CD8-positive, alpha-beta memory T cell (primary cell): ENCODE results near the gene FAM193B. TPM values are rescaled to one million over a fixed set of nuclear protein-coding genes. Genes with fewer than 3 reads are reported as not detected.
A peak's percentile ranks its signal among the peaks of the same experiment; 100 is the strongest.
"Not testable (repeated sequence)": the region's sequence is repeated elsewhere in the genome, so short reads cannot be mapped to it uniquely, and the experiment has no call there.

Source experiments
- CTCF ChIA-PET: fragments of 350-600 bp; sonication (Branson Sonifier 250); formaldehyde crosslinking; loops from one replicate; lab custom pipeline; 2021; ENCODE audit warnings: antibody characterized with exemption; lab: Charles Lee
- POLR2A ChIA-PET: fragments of 350-600 bp; sonication (Branson Sonifier 250); formaldehyde crosslinking; loops from one replicate; lab custom pipeline; 2021; ENCODE audit warnings: antibody characterized with exemption; lab: Charles Lee
- DNase-seq, 5 donors: peaks; one replicate each; pipeline versions ENCODE4 v3.0.0 to v3.0.0-alpha.2; 2020 to 2022; ENCODE audit warnings: mixed read lengths in 1 of 5
- H3K27ac ChIP-seq: one replicate; pipeline ENCODE4 v1.7.0; 2013; ENCODE audit warnings: low read depth, mild to moderate bottlenecking, low read length, moderate library complexity
- H3K27me3 ChIP-seq: 2 replicates; pipeline ENCODE4 v1.7.0; 2013; ENCODE audit warnings: low read length, mild to moderate bottlenecking; ENCODE audit not compliant: insufficient read depth, poor library complexity, severe bottlenecking
- H3K36me3 ChIP-seq: 2 replicates; pipeline ENCODE4 v1.7.0; 2013; ENCODE audit warnings: mild to moderate bottlenecking, low read length, moderate library complexity; ENCODE audit not compliant: insufficient read depth
- H3K4me1 ChIP-seq: 2 replicates; pipeline ENCODE4 v1.7.0; 2013; ENCODE audit warnings: mild to moderate bottlenecking, low read length, moderate library complexity; ENCODE audit not compliant: insufficient read depth
- H3K4me3 ChIP-seq: 2 replicates; pipeline ENCODE4 v1.7.0; 2013; ENCODE audit warnings: mild to moderate bottlenecking, low read length
- H3K9me3 ChIP-seq: 2 replicates; pipeline ENCODE4 v1.7.0; 2013; ENCODE audit warnings: mild to moderate bottlenecking, low read length
- H3K27ac Mint-ChIP-seq, 8 donors: one replicate each; pipeline ENCODE4 v1.8.0; 2020 to 2021; ENCODE audit warnings: mixed read lengths in 8 of 8, mild to moderate bottlenecking in 6 of 8, inconsistent platforms in 3 of 8, moderate library complexity in 3 of 8
- H3K27me3 Mint-ChIP-seq, 2 donors: one replicate each; pipeline ENCODE4 v1.8.0; 2020 to 2021; ENCODE audit warnings: mixed read lengths in 2 of 2, mild to moderate bottlenecking in 1 of 2, moderate library complexity in 1 of 2
- H3K36me3 Mint-ChIP-seq, 3 donors: one replicate each; pipeline ENCODE4 v1.8.0; 2020 to 2021; ENCODE audit warnings: mixed read lengths in 3 of 3, inconsistent platforms in 1 of 3, mild to moderate bottlenecking in 1 of 3
- H3K4me1 Mint-ChIP-seq, 3 donors: one replicate each; pipeline ENCODE4 v1.8.0; 2020 to 2021; ENCODE audit warnings: mixed read lengths in 3 of 3, inconsistent platforms in 1 of 3, mild to moderate bottlenecking in 1 of 3
- H3K4me3 Mint-ChIP-seq, 7 donors: one replicate each; pipeline ENCODE4 v1.8.0; 2020 to 2021; ENCODE audit warnings: mixed read lengths in 7 of 7, mild to moderate bottlenecking in 6 of 7, moderate library complexity in 4 of 7, inconsistent platforms in 2 of 7
- H3K9me3 Mint-ChIP-seq, 5 donors: one replicate each; pipeline ENCODE4 v1.8.0; 2020 to 2022; ENCODE audit warnings: mixed read lengths in 5 of 5, mild to moderate bottlenecking in 3 of 5, moderate library complexity in 2 of 5, inconsistent platforms in 1 of 5
- polyA plus RNA-seq: library from polyadenylated mRNA; unstranded; fragments of 300-500 nt; fragmentation: Illumina TruSeq; gene quantifications from one replicate; pipeline ENCODE4 v1.2.3, GENCODE V29; 2021
- total RNA-seq, 2 experiments: library from RNA; stranded (reverse); gene quantifications; one replicate each; pipeline ENCODE4 v1.2.3, GENCODE V29; 2021

The FAM193B gene
- total and polyA plus RNA-seq, 3 experiments from 2014 or later, result 8.5 to 76.6 (median 72.9) TPM

- POLR2A ChIA-PET, result no interaction called here
- no peak overlapping the region for H3K4me3 ChIP-seq
- no peaks in the 10 kb centered on the region for H3K9me3 ChIP-seq
- no peaks in the 10 kb centered on the region for H3K27me3 ChIP-seq
- no peak overlapping the region for H3K4me3 Mint-ChIP-seq
- peaks cover 0 to 15% (median 4%) of the 10 kb centered on the region in 3 donors for H3K4me1 Mint-ChIP-seq
- no peaks in the 10 kb centered on the region for H3K4me1 ChIP-seq
- CTCF ChIA-PET, result no interaction called here
- H3K36me3 ChIP-seq, result peaks cover 49% of the 10 kb centered on the region
- H3K36me3 Mint-ChIP-seq, result peaks cover 0 to 75% (median 17%) of the 10 kb centered on the region in 3 donors
- no peak for DNase-seq
- peak overlapping the region in 2 of 8 donors; percentile 8 to 12 for H3K27ac Mint-ChIP-seq
- no peaks in the 10 kb centered on the region for H3K9me3 Mint-ChIP-seq
- no peaks in the 10 kb centered on the region for H3K27me3 Mint-ChIP-seq
- H3K27ac ChIP-seq, result no peak overlapping the region
Measured at GRCh38 chr5:177535125-177535524, 19.2 kb downstream of the FAM193B start.

GRCh38 chr5:177534433-177534832 is 19.9 kb downstream of the FAM193B start:
- H3K9me3 ChIP-seq, H3K27ac Mint-ChIP-seq, H3K27me3 ChIP-seq, H3K4me3 Mint-ChIP-seq, H3K4me1 ChIP-seq, CTCF ChIA-PET, H3K27ac ChIP-seq, POLR2A ChIA-PET, H3K4me3 ChIP-seq, DNase-seq, H3K27me3 Mint-ChIP-seq, H3K9me3 Mint-ChIP-seq: not testable (repeated sequence)
- H3K4me1 Mint-ChIP-seq, result peaks cover 0 to 11% (median 4%) of the 10 kb centered on the region in 3 donors
- H3K36me3 ChIP-seq, result peaks cover 49% of the 10 kb centered on the region
- peaks cover 0 to 71% (median 17%) of the 10 kb centered on the region in 3 donors for H3K36me3 Mint-ChIP-seq

DNA sequence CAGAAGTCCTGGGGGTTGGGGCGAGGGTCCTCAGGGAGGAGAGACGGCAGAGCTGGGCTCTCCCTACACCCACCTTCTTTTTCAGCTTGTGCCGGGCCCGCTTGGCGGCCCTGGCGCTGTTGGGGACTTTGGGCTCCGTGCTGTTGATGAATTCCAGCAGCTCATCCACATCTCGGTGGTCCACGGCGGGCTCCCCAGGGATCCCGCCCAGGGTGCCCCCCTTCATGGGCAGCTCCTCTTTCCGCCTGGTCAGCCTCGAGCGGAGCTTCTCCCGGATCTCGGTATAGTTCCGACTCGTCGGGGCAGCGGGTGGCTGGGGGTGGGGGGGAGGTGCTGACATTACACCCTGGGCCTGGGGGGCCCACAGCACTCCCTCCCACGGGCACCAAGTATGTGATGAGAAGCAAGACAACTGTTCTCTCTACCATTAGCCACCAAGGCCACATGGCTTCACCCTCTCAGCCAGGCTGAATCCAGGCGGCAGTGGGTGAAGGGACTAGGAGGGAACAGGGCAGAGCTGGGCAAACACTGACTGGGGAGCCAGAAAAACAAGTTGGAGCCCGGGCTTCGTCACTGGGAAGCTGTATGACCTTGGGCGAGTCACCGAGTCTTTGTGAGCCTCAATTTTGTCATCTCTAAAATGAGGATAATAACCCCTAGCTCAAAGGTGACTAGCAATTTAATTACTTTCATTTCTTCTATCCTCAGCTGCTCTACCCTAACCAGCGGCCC is 23.0 kb downstream of the FAM193B start:
- no peak overlapping the region for H3K27ac ChIP-seq
- no peaks in the 10 kb centered on the region for H3K9me3 ChIP-seq
- no peaks in the 10 kb centered on the region for H3K27me3 Mint-ChIP-seq
- H3K4me3 Mint-ChIP-seq, result no peak overlapping the region
- no peak overlapping the region for H3K4me3 ChIP-seq
- no peaks in the 10 kb centered on the region for H3K4me1 ChIP-seq
- ChIA-PET POLR2A (no interaction called here), CTCF (interaction anchor here (1.4 kb wide), 1 partner anchor 30 kb away, joined by 4 read pairs; no protein-coding TSS in a partner anchor)
- no peak overlapping the region for H3K27ac Mint-ChIP-seq
- H3K9me3 Mint-ChIP-seq, result no peaks in the 10 kb centered on the region
- H3K36me3 Mint-ChIP-seq, result peaks cover 0 to 43% (median 14%) of the 10 kb centered on the region in 3 donors
- DNase-seq, result peak in 1 of 5 donors; percentile 27
- H3K27me3 ChIP-seq, result no peaks in the 10 kb centered on the region
- H3K4me1 Mint-ChIP-seq, result peaks cover 0 to 5% (median 4%) of the 10 kb centered on the region in 3 donors
- H3K36me3 ChIP-seq, result peaks cover 33% of the 10 kb centered on the region

DNA sequence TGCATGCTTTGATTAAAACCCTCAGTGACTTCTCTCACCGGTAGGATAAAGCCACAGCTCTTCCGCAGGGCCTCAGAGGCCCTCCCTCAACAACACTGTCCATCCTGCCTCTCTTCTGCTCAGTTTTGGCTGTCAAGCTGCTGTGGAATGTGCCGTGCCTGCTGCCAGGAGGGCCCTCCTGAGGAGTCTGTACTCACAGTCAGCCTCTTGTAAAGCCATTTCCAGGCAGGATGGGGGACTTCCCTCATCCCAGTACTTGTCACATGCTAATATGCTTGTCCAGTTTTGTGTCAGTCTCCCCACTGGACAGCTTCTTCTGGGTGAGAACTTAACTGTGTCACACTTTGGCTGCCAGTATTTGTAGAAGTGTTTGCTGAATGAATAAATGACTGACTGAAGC is 23.7 kb downstream of the FAM193B start:
- POLR2A ChIA-PET, result no interaction called here

GRCh38 chr5:177529247-177530203 is 24.8 kb downstream of the FAM193B start:
- H3K27me3 Mint-ChIP-seq, result no peaks in the 10 kb centered on the region
- H3K9me3 Mint-ChIP-seq, result no peaks in the 10 kb centered on the region
- H3K4me1 Mint-ChIP-seq, result peaks cover 0 to 5% (median 4%) of the 10 kb centered on the region in 3 donors
- peaks cover 0 to 30% (median 10%) of the 10 kb centered on the region in 3 donors for H3K36me3 Mint-ChIP-seq
- no peaks in the 10 kb centered on the region for H3K27me3 ChIP-seq
- H3K9me3 ChIP-seq, result no peaks in the 10 kb centered on the region
- CTCF ChIA-PET, result interaction anchor here (1.0 kb wide), 1 partner anchor 10 kb away, joined by 3 read pairs; no protein-coding TSS in a partner anchor
- H3K4me3 Mint-ChIP-seq, result no peak overlapping the region
- POLR2A ChIA-PET, result no interaction called here
- peak in 1 of 5 donors; percentile 31 for DNase-seq
- no peak overlapping the region for H3K27ac ChIP-seq
- H3K36me3 ChIP-seq, result peaks cover 25% of the 10 kb centered on the region
- H3K4me3 ChIP-seq, result no peak overlapping the region
- peak overlapping the region in 3 of 8 donors; percentile 36 to 83 (median 47) for H3K27ac Mint-ChIP-seq
- no peaks in the 10 kb centered on the region for H3K4me1 ChIP-seq

More for the DNA sequence above, 23.7 kb downstream of the FAM193B start:
- H3K4me1 ChIP-seq, result no peaks in the 10 kb centered on the region
- DNase-seq, result peak in 1 of 5 donors; percentile 8
- Mint-ChIP-seq H3K36me3 (peaks cover 0 to 37% (median 14%) of the 10 kb centered on the region in 3 donors), H3K27ac (peak overlapping the region in 3 of 8 donors; percentile 18 to 93 (median 84)), H3K27me3 (no peaks in the 10 kb centered on the region), H3K4me3 (no peak overlapping the region), H3K9me3 (no peaks in the 10 kb centered on the region), H3K4me1 (peaks cover 0 to 5% (median 4%) of the 10 kb centered on the region in 3 donors)
- CTCF ChIA-PET, result interaction anchor here (1.4 kb wide), 1 partner anchor 29 kb away, joined by 4 read pairs; no protein-coding TSS in a partner anchor
- peaks cover 27% of the 10 kb centered on the region for H3K36me3 ChIP-seq
- H3K4me3 ChIP-seq, result no peak overlapping the region
- H3K27me3 ChIP-seq, result no peaks in the 10 kb centered on the region
- H3K27ac ChIP-seq, result no peak overlapping the region
- no peaks in the 10 kb centered on the region for H3K9me3 ChIP-seq

- H3K36me3 Mint-ChIP-seq, result peaks cover 0 to 27% (median 8%) of the 10 kb centered on the region in 3 donors
- H3K27me3 Mint-ChIP-seq, result no peaks in the 10 kb centered on the region
- no peaks in the 10 kb centered on the region for H3K27me3 ChIP-seq
- H3K27ac ChIP-seq, result no peak overlapping the region
- POLR2A ChIA-PET, result no interaction called here
- H3K4me1 ChIP-seq, result no peaks in the 10 kb centered on the region
- peak in 1 of 5 donors; percentile 26 for DNase-seq
- peaks cover 26% of the 10 kb centered on the region for H3K36me3 ChIP-seq
- H3K4me3 ChIP-seq, result no peak overlapping the region
- no peaks in the 10 kb centered on the region for H3K9me3 Mint-ChIP-seq
- CTCF ChIA-PET, result interaction anchor here (1.6 kb wide), 1 partner anchor 19 kb away, joined by 3 read pairs; no protein-coding TSS in a partner anchor
- no peak overlapping the region for H3K4me3 Mint-ChIP-seq
- no peaks in the 10 kb centered on the region for H3K9me3 ChIP-seq
- peaks cover 0 to 4% (median 1%) of the 10 kb centered on the region in 3 donors for H3K4me1 Mint-ChIP-seq
- H3K27ac Mint-ChIP-seq, result no peak overlapping the region
Measured at GRCh38 chr5:177528631-177529030, 25.7 kb downstream of the FAM193B start.

DNA sequence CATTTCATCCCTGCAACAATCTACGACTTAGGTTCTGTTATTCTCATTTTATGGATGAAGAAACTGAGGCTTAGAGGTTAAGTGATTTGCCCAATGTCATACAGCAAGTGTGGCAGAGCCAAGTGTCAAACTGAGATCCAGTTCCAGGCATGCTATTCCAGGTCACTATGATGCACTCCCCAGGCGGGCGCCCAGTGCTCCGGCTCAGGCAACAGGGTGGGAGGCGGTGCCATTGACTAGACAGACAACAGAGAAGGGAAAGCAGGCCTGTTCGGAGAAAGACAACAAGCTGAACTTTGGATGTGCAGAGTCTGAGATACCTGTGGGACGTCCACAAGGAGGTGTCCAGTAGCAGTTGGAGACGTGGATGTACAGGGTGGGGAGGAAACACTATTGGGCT is 26.8 kb downstream of the FAM193B start:
- no peaks in the 10 kb centered on the region for H3K9me3 ChIP-seq
- H3K9me3 Mint-ChIP-seq, result no peaks in the 10 kb centered on the region
- no peaks in the 10 kb centered on the region for H3K27me3 Mint-ChIP-seq

More for the DNA sequence above, 26.8 kb downstream of the FAM193B start:
- no peak overlapping the region for H3K27ac Mint-ChIP-seq
- DNase-seq, result peak in 1 of 5 donors; percentile 20
- Histone ChIP-seq H3K4me1 (no peaks in the 10 kb centered on the region), H3K36me3 (peaks cover 26% of the 10 kb centered on the region), H3K27ac (no peak overlapping the region), H3K4me3 (no peak overlapping the region), H3K27me3 (no peaks in the 10 kb centered on the region)
- H3K4me1 Mint-ChIP-seq, result peaks cover 0 to 4% (median 0%) of the 10 kb centered on the region in 3 donors
- CTCF ChIA-PET, result interaction anchor here (1.6 kb wide), 1 partner anchor 20 kb away, joined by 3 read pairs; no protein-coding TSS in a partner anchor
- H3K4me3 Mint-ChIP-seq, result no peak overlapping the region
- peaks cover 0 to 24% (median 8%) of the 10 kb centered on the region in 3 donors for H3K36me3 Mint-ChIP-seq
- POLR2A ChIA-PET, result no interaction called here
